ENCODE measurements around the gene C1orf116. TPM values are rescaled to one million over a fixed set of nuclear protein-coding genes. Genes with fewer than 3 reads are reported as not detected.

Gene C1orf116
- total and polyA plus RNA-seq, 10 of the 15 experiments (the other 5 are each of a cell fraction or from before 2014, with no cell fraction given), result 0.01 to 0.08 TPM; not detected in 8

GRCh38 chr1:207027921-207028320, 4.6 kb downstream of the C1orf116 start (continued):
- TF ChIP-seq YBX1 (IDR thresholded peaks at IDR 0.05) (no peak), ZZZ3 (IDR thresholded peaks at IDR 0.05; ENCODE audit: control insufficient read depth, insufficient read length, low read depth) (no peak), STAT1 (conservative IDR thresholded peaks at IDR 0.05) (no peak), SIX5 (IDR thresholded peaks at IDR 0.05; ENCODE audit: low read depth, low read length, severe bottlenecking) (no peak), RB1 (IDR thresholded peaks at IDR 0.05; ENCODE audit: borderline replicate concordance) (no peak)

GRCh38 chr1:207027206-207027777, 5.3 kb downstream of the C1orf116 start:
- WGBS (ENCODE audit: insufficient coverage, insufficient replicate concordance, low lambda C conversion rate, missing lambda C conversion rate), result 56% methylated on average over 18 of the region's 18 CpGs
- intact Hi-C loops (cut with micrococcal nuclease; ENCODE audit: unreplicated experiment) (no loop called here), in situ Hi-C loops (cut with MboI) (no loop called here)
- ChIA-PET RAD21 (ENCODE audit: unreplicated experiment) (no interaction called here), POLR2A (no interaction called here), CTCF (interaction anchor here (5.3 kb wide), 1 partner anchor 21 kb away, joined by 19 read pairs; no protein-coding TSS in a partner anchor), SMC1A (ENCODE audit: uncharacterized antibody, unreplicated experiment) (no interaction called here)
- no peak overlapping the region for H3K27ac ChIP-seq (ENCODE audit: control insufficient read depth, insufficient read depth)
- no peaks in the 10 kb centered on the region for H4K20me1 ChIP-seq (ENCODE audit: control insufficient read depth, insufficient read depth)
- BruUV-seq (replicated peaks), result no TSS peak
- no peak overlapping the region for H2AFZ ChIP-seq (ENCODE audit: control insufficient read depth, low read depth, low read length)
- no peaks in the 10 kb centered on the region for H3K36me3 ChIP-seq (ENCODE audit: control insufficient read depth in 2 of 2, insufficient read depth in 2 of 2, low read length in 1 of 2)
- no peak overlapping the region for H3K4me2 ChIP-seq (ENCODE audit: control insufficient read depth, insufficient read depth)
- no peak for DNase-seq (ENCODE audit: low read depth, low spot score)
- ATAC-seq, result no peak
- no peaks in the 10 kb centered on the region for H3K79me2 ChIP-seq (ENCODE audit: control insufficient read depth, insufficient read depth, low read length)
- H3K27me3 ChIP-seq (replicated peaks in 1 of 2; ENCODE audit: control insufficient read depth in 2 of 2, insufficient read depth in 2 of 2, low read length in 1 of 2), result peaks cover 1 to 10% of the 10 kb centered on the region in 2 experiments
- no peaks in the 10 kb centered on the region for H3K4me1 ChIP-seq (ENCODE audit: control insufficient read depth, insufficient read depth, low read length)
- no peak overlapping the region for H3K4me3 ChIP-seq
- no peak for FAIRE-seq
- no peaks in the 10 kb centered on the region for H3K9me3 ChIP-seq (replicated peaks; ENCODE audit: control insufficient read depth, insufficient read depth, low read length)
- no peak overlapping the region for H3K9ac ChIP-seq (ENCODE audit: control insufficient read depth, insufficient read depth, low read length)
- TF ChIP-seq EZH2 (IDR thresholded peaks at IDR 0.05; ENCODE audit: borderline replicate concordance, control insufficient read depth, low read depth, low read length) (no peak), E4F1 (IDR thresholded peaks at IDR 0.05; ENCODE audit: borderline replicate concordance, partially characterized antibody) (no peak), CBFB (IDR thresholded peaks at IDR 0.05; ENCODE audit: low read depth) (no peak), SMAD5 (IDR thresholded peaks at IDR 0.05; ENCODE audit: low read depth) (no peak), YY1 (IDR thresholded peaks at IDR 0.05; ENCODE audit: low read depth, low read length) (no peak), TBL1XR1 (IDR thresholded peaks at IDR 0.05; ENCODE audit: low read depth, low read length) (no peak), EGR1 (IDR thresholded peaks at IDR 0.05; ENCODE audit: borderline replicate concordance in 1 of 2, low read depth in 2 of 2, low read length in 2 of 2) (no peak), MLLT1 (IDR thresholded peaks at IDR 0.05) (no peak), PBX3 (IDR thresholded peaks at IDR 0.05; ENCODE audit: insufficient replicate concordance, low read depth, low read length) (no peak), CHD4 (IDR thresholded peaks at IDR 0.05) (no peak), ESRRA (IDR thresholded peaks at IDR 0.05; ENCODE audit: low read length) (no peak), ZBTB33 (IDR thresholded peaks at IDR 0.05) (no peak)
